Lower lobe of right lung (tissue), 2 donors: ENCODE measurements around the gene NLGN4X. TPM values are rescaled to one million over a fixed set of nuclear protein-coding genes. Genes with fewer than 3 reads are reported as not detected.

Experiments
- ATAC-seq, 2 donors: fragments of 200-7000 bp; cut with Tn5 transposase; one replicate each; pipeline ENCODE4 v1.9.1; 2020 to 2022; ENCODE audit warnings: mild to moderate bottlenecking in 2 of 2, moderate library complexity in 2 of 2
- DNase-seq: peaks from one replicate; pipeline ENCODE4 v3.0.0-alpha.2; 2020
- H3K27ac ChIP-seq: fragments of 200-600 bp; one replicate; pipeline ENCODE4 v1.8.0; 2022
- H3K27me3 ChIP-seq: fragments of 200-600 bp; one replicate; pipeline ENCODE4 v1.8.0; 2022; ENCODE audit warnings: low read depth
- H3K36me3 ChIP-seq: fragments of 200-600 bp; one replicate; pipeline ENCODE4 v1.8.0; 2022; ENCODE audit warnings: mild to moderate bottlenecking
- H3K4me1 ChIP-seq: fragments of 200-600 bp; one replicate; pipeline ENCODE4 v1.8.0; 2022
- H3K4me3 ChIP-seq: fragments of 200-600 bp; one replicate; pipeline ENCODE4 v1.8.0; 2022; ENCODE audit warnings: mild to moderate bottlenecking
- H3K9me3 ChIP-seq: fragments of 200-600 bp; one replicate; pipeline ENCODE4 v1.8.0; 2022
- intact Hi-C: fragments of 100-400 bp; cut with DNase I; formaldehyde crosslinking; loops from one replicate; pipeline ENCODE4 v1.11.0; 2022
- total RNA-seq: library from RNA; stranded (reverse); fragmentation: NEBNext Ultra II Directional; extraction: Animal tissue kit (Norgen Biotek cat#: 25700); gene quantifications from one replicate; pipeline ENCODE4 v1.2.1, GENCODE V29; 2021
- TF ChIP-seq, protein P1 (sequence below): fragments of 200-600 bp; IDR thresholded peaks from one replicate; pipeline ENCODE4 v1.8.0; 2022; ENCODE audit warnings: antibody characterized with exemption, mild to moderate bottlenecking
- donor health status: DM: no; HTN: yes; CAD: no; lungs with severe emphysema.

NLGN4X gene
- total RNA-seq, 1 donor from 2014 or later, result 4.8 TPM

DNA sequence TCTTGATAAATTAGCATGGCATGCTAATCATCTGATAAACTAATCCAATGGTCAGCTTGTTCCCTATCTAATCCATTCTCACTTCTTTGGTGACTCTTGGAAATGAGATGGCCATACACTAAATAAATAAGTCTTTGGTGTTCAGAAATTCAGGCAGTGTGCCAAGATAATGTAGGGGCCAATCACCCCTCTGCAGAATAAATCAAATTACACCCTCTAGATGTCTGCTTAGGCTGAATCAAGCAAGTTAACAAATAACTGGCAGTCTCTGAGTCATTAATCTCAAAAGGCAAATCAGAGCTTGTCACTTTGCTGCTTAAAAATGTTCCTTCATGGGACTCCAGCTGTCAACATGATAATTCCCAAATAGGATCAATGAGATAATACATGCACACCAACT lies 97.4 kb downstream of the NLGN4X start:
- Histone ChIP-seq H3K4me1 (no peaks in the 10 kb centered on the region), H3K4me3 (no peak overlapping the region), H3K9me3 (no peaks in the 10 kb centered on the region), H3K27me3 (no peaks in the 10 kb centered on the region), H3K27ac (no peak overlapping the region), H3K36me3 (no peaks in the 10 kb centered on the region)
- TF ChIP-seq, protein P1, sequence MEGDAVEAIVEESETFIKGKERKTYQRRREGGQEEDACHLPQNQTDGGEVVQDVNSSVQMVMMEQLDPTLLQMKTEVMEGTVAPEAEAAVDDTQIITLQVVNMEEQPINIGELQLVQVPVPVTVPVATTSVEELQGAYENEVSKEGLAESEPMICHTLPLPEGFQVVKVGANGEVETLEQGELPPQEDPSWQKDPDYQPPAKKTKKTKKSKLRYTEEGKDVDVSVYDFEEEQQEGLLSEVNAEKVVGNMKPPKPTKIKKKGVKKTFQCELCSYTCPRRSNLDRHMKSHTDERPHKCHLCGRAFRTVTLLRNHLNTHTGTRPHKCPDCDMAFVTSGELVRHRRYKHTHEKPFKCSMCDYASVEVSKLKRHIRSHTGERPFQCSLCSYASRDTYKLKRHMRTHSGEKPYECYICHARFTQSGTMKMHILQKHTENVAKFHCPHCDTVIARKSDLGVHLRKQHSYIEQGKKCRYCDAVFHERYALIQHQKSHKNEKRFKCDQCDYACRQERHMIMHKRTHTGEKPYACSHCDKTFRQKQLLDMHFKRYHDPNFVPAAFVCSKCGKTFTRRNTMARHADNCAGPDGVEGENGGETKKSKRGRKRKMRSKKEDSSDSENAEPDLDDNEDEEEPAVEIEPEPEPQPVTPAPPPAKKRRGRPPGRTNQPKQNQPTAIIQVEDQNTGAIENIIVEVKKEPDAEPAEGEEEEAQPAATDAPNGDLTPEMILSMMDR, result no peak
- DNase-seq, result no peak
- no peak for ATAC-seq
- intact Hi-C loops, result no loop called here

DNA sequence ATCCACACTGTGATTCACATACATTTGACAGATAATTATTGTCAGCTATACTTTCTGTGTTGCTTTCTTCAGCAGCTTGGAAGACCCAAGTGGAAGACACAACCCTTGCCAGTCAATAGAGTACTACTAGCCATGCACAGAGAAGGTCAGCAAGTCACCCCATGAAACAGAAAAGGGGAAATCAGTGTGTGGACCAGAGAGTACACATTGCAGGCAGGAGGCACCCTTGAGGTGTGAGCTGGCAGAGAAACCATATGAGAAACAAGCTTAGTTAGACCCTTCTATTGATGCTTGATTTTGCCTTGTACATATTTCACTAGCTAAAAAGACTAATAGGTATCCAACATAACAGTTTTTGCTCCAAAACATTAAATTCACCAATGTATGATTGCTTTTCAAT lies 99.5 kb downstream of the NLGN4X start:
- H3K4me1 ChIP-seq, result no peaks in the 10 kb centered on the region
- no peak overlapping the region for H3K27ac ChIP-seq
- H3K36me3 ChIP-seq, result no peaks in the 10 kb centered on the region
- TF ChIP-seq, protein P1, result no peak
- H3K9me3 ChIP-seq, result no peaks in the 10 kb centered on the region
- no peak overlapping the region for H3K4me3 ChIP-seq
- intact Hi-C loops, result no loop called here
- DNase-seq (no peak), ATAC-seq (no peak)
- no peaks in the 10 kb centered on the region for H3K27me3 ChIP-seq

DNA sequence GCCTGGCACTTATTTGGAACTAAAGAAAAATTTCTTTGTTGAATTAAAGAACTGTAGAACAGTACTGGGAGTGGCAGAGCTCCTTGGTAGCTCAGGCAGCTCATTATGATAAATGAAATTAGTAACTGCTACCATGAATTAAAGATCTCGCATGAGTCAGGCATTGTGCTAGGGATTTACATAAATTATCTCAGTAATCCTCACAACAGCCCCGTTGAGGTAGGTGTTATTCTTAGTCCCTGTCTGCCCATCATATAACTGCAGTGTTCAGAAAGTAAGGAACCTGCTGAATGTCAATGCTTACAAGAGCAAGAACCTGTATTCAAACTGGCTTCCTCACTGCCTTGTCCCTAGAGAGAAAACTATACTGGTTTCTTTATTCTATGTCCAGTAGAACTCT lies 108.3 kb downstream of the NLGN4X start:
- TF ChIP-seq, protein P1, result no peak
- no peaks in the 10 kb centered on the region for H3K9me3 ChIP-seq
- H3K4me1 ChIP-seq, result no peaks in the 10 kb centered on the region
- no peaks in the 10 kb centered on the region for H3K27me3 ChIP-seq
- no peaks in the 10 kb centered on the region for H3K36me3 ChIP-seq
- intact Hi-C loops, result no loop called here
- H3K27ac ChIP-seq, result no peak overlapping the region
- DNase-seq, result no peak
- no peak for ATAC-seq
- H3K4me3 ChIP-seq, result no peak overlapping the region

DNA sequence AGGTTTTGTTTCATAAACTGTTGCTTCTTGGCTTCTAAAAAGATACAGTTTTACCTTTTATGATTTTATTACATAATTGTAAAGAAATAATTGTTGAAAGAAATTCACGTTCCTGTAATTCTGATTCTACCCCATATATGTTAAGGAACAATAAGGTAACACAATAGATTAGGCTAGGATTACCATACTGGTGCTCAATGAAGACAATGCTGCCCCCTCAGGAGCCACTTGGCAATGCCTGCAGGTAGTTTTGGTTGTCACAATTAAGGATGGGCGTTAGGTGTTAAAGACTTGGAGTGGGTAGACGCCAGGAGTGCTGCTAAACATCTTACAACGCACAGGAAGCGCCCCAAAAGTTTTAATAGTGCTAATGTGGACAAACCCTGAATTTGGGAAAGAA lies 133.2 kb downstream of the NLGN4X start:
- DNase-seq (no peak), ATAC-seq (no peak)
- intact Hi-C loops, result no loop called here
- Histone ChIP-seq H3K27me3 (no peaks in the 10 kb centered on the region), H3K4me3 (no peak overlapping the region), H3K27ac (no peak overlapping the region), H3K9me3 (no peaks in the 10 kb centered on the region), H3K36me3 (no peaks in the 10 kb centered on the region), H3K4me1 (no peaks in the 10 kb centered on the region)
- TF ChIP-seq, protein P1, result no peak

DNA sequence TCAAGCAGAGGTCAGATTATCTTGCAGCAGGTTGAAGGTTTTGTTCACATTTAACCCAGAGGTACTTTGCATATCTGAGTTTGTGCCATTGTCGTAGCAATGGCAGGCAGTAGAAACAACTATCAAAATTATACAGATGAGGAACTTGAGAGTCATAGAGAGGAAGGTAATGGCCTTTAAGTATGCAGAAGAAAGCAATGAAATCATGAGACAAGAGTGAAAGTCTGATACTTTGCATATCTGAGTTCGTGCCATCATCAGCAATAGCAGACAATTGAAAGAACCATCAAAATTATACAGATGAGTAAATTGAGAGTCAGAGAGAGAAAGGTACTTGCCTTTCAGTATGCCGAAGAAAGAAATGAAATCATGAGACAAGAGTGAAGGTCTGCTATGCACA lies 154.1 kb downstream of the NLGN4X start:
- Histone ChIP-seq H3K27me3 (no peaks in the 10 kb centered on the region), H3K4me1 (no peaks in the 10 kb centered on the region), H3K36me3 (no peaks in the 10 kb centered on the region), H3K4me3 (no peak overlapping the region), H3K27ac (no peak overlapping the region), H3K9me3 (no peaks in the 10 kb centered on the region)
- DNase-seq (no peak), ATAC-seq (no peak)
- intact Hi-C loops, result no loop called here
- TF ChIP-seq, protein P1, result no peak

DNA sequence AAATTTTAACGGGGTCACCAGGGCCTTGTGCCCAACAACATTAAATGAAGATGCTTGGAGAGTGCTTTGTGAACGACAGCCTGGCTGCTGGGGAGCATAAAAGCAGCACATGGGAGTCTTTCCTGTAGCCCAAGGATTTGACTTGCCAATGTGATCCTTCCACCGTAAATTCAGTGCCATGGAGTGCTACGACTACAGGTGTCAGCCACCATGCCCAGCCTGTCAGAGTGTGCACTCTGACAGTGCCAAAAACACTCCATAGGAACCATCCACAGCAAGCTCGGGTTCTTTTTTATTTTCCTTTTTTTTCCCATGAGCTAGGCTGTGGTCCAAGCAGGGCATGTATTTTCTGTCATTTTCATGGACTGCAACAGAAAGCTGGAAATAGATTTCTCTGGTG lies 156.9 kb downstream of the NLGN4X start:
- no peaks in the 10 kb centered on the region for H3K36me3 ChIP-seq
- intact Hi-C loops, result no loop called here
- no peaks in the 10 kb centered on the region for H3K27me3 ChIP-seq
- ATAC-seq, result no peak
- no peaks in the 10 kb centered on the region for H3K9me3 ChIP-seq
- H3K27ac ChIP-seq, result no peak overlapping the region
- H3K4me3 ChIP-seq, result no peak overlapping the region
- H3K4me1 ChIP-seq, result no peaks in the 10 kb centered on the region
- TF ChIP-seq, protein P1, result no peak
- no peak for DNase-seq
